Hepatocyte (in vitro differentiated cells): ENCODE measurements around the gene SBF1.

ENCODE experiments used
- EZH2 ChIP-seq: fragments of 200-600 bp; sonication (generic); IDR thresholded peaks from 2 replicates; pipeline ENCODE4 v1.6.1; 2016; ENCODE audit warnings: antibody characterized with exemption, mild to moderate bottlenecking, borderline replicate concordance
- EZH2phosphoT487 ChIP-seq: fragments of 200-600 bp; sonication (generic); IDR thresholded peaks from one replicate; pipeline ENCODE4 v1.6.1; 2018; ENCODE audit warnings: antibody characterized with exemption, mild to moderate bottlenecking, low read depth, moderate library complexity; ENCODE audit not compliant: unreplicated experiment, severe bottlenecking

DNA sequence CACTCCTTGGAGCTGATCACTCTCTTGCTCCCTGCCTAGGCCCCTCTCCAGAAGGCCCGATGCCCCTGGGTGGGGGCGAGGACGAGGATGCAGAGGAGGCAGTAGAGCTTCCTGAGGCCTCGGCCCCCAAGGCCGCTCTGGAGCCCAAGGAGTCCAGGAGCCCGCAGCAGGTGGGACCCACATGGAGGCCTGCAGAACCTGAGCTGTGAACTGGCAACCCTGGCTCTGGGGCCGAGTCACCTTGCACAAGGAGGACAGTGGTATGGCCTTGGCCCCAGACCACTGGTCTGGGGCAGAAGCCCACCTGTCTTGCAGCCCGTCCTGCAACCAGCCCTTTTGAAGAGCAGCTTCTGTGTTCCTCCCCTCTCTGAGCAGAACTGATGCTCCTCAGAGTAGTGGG is 44.3 kb upstream of the SBF1 start:
- TF ChIP-seq EZH2 (no peak), EZH2phosphoT487 (no peak)
